ENCODE measurements around the gene C4A.
A peak's percentile ranks its signal among the peaks of the same experiment; 100 is the strongest.
"Not testable (repeated sequence)": the region's sequence is repeated elsewhere in the genome, so short reads cannot be mapped to it uniquely, and the experiment has no call there.

The C4A gene

DNA sequence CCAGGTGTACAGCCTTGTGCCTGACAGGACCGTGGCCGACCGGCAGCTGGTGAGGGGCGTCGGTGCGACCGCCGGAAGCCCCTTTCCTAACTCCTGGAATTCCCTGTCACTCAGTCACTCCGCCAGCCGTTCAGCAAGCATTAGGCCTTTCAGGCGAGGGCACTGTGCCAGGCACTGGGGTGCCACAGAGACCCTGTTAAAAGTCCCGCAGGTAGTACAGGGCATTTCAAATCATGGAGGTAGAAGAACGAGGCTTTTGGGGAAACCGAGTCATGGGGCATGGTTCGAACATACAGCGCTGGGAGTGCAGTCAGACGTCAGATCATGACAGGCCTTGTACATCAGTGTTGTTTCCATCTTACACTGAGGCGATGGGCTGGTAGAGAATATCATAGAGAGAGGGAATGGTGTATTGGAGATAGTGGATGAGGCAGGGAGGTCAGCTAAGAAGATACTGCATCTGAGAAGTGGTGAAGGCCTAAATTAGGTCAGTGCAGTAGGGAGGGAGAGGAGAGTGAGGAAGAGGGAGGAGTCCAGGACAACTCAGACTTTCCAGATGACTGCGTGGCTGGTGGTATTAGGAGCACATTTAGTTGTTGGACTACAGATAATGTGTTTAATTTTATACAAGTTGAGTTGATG is 9.0 kb upstream of the C4A start:
- peak overlapping the region; percentile 99 for H3K4me3 ChIP-seq (ENCODE audit: low read depth, low read length)
- TF ChIP-seq, protein P1, sequence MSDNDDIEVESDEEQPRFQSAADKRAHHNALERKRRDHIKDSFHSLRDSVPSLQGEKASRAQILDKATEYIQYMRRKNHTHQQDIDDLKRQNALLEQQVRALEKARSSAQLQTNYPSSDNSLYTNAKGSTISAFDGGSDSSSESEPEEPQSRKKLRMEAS (IDR thresholded peaks at IDR 0.05; ENCODE audit: low read depth, low read length), result no peak
- no peak for DNase-seq (ENCODE audit: low read depth)

DNA sequence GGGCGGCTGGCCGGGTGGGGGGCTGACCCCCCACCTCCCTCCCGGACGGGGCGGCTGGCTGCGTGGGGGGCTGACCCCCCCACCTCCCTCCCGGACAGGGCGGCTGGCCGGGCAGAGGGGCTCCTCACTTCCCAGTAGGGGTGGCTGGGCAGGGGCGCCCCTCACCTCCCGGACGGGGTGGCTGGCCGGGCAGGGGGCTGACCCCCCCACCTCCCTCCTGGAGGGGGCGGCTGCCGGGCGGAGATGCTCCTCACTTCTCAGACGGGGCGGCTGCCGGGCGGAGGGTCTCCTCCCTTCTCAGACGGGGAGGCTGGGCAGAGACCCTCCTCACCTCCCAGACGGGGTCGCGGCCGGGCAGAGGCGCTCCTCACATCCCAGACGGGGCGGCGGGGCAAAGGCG is 5.8 kb upstream of the C4A start:
- DNase-seq (ENCODE audit: low read depth); H3K4me3 ChIP-seq (ENCODE audit: low read depth, low read length): not testable (repeated sequence)

DNA sequence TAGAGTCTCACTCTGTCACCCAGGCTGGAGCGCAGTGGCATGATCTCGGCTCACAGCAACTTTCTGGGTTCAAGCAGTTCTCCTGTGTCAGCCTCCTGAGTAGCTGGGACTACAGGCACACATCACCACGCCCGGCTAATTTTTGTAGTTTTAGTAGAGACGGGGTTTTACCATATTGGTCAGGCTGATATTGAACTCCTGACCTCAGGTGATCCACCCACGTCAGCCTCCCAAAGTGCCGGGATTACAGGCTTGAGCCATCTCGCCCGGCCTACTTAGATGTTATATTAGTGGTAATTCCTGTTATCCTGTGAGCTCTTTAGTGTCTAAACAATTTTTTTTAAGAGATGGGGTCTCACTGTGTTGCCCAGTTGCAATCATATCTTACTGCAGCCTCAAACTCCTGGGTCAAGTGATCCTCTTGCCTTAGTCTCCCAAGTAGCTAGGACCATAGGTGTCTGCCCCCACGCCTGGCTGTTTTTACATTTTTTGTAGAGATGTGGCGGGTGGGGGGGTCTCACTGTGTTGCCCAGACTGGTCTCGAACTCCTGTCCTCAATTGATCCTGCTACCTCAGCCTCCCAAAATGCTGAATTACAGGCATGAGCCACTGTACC is 3.9 kb upstream of the C4A start:
- H3K4me3 ChIP-seq (ENCODE audit: low read depth, low read length), result no peak overlapping the region
- DNase-seq (ENCODE audit: low read depth), result no peak
- TF ChIP-seq POLR2A (IDR thresholded peaks at IDR 0.05; ENCODE audit: extremely low read depth, insufficient read length) (no peak), MYC (IDR thresholded peaks at IDR 0.05; ENCODE audit: low read depth, low read length) (no peak)
- TF ChIP-seq, protein P2, sequence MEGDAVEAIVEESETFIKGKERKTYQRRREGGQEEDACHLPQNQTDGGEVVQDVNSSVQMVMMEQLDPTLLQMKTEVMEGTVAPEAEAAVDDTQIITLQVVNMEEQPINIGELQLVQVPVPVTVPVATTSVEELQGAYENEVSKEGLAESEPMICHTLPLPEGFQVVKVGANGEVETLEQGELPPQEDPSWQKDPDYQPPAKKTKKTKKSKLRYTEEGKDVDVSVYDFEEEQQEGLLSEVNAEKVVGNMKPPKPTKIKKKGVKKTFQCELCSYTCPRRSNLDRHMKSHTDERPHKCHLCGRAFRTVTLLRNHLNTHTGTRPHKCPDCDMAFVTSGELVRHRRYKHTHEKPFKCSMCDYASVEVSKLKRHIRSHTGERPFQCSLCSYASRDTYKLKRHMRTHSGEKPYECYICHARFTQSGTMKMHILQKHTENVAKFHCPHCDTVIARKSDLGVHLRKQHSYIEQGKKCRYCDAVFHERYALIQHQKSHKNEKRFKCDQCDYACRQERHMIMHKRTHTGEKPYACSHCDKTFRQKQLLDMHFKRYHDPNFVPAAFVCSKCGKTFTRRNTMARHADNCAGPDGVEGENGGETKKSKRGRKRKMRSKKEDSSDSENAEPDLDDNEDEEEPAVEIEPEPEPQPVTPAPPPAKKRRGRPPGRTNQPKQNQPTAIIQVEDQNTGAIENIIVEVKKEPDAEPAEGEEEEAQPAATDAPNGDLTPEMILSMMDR (IDR thresholded peaks at IDR 0.05; ENCODE audit: low read depth, low read length), result no peak
- TF ChIP-seq, protein P1 (IDR thresholded peaks at IDR 0.05; ENCODE audit: low read depth, low read length), result no peak

DNA sequence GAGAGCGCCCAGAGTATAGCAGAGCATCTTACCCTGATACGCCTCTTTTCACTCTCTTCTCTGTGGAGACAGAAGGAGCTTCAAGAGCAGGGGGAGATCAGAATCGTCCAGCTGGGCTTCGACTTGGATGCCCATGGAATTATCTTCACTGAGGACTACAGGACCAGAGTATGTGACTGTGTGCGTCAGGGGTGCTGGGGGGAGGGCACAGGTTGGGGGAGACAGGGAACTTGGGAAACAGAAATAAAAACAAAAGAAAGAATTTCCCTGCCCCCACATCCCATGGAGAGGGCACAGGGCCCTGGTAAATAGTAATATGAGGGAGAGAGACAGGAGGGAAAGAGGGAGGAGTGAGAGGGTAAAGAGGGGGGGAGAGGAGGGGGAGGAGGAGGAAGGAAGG is 3.0 kb upstream of the C4A start:
- H3K4me3 ChIP-seq (ENCODE audit: low read depth, low read length), result no peak overlapping the region
- no peak for TF ChIP-seq MYC (IDR thresholded peaks at IDR 0.05; ENCODE audit: low read depth, low read length)
- DNase-seq (ENCODE audit: low read depth), result no peak

DNA sequence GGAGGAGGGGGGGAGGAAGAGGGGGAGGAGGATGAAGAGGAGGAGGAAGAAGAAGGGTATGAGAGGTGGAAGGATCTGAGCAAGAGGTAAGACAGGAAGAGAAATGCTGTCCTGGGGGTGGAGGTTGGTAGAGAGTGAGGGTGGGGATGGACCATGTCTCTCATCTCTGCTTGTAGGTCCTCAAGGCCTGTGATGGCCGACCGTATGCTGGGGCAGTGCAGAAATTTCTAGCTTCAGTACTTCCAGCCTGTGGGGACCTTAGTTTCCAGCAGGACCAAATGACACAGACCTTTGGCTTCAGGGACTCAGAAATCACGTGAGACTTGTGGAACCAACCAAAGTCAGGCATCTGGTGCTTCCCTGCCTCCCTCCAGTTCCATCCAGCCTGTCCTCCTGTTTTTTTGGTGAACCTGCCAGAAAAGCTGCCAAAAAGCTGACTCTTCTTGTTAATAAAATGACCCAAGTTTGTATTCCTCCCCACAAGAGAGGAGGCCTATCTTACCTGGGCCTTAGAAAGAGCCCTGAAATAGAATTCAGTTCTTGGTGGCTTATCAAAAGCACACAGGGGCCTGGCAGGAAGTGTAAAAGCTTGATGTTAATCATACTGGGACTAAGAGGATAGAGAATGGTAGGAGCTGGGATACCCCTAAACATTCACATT is 2.5 kb upstream of the C4A start:
- DNase-seq (ENCODE audit: low read depth), result no peak
- H3K4me3 ChIP-seq (ENCODE audit: low read depth, low read length), result no peak overlapping the region
- no peak for TF ChIP-seq MYC (IDR thresholded peaks at IDR 0.05; ENCODE audit: low read depth, low read length)
- TF ChIP-seq, protein P1 (IDR thresholded peaks at IDR 0.05; ENCODE audit: low read depth, low read length), result no peak
- no peak for TF ChIP-seq POLR2A (IDR thresholded peaks at IDR 0.05; ENCODE audit: extremely low read depth, insufficient read length)
- TF ChIP-seq, protein P2 (IDR thresholded peaks at IDR 0.05; ENCODE audit: low read depth, low read length), result no peak

DNA sequence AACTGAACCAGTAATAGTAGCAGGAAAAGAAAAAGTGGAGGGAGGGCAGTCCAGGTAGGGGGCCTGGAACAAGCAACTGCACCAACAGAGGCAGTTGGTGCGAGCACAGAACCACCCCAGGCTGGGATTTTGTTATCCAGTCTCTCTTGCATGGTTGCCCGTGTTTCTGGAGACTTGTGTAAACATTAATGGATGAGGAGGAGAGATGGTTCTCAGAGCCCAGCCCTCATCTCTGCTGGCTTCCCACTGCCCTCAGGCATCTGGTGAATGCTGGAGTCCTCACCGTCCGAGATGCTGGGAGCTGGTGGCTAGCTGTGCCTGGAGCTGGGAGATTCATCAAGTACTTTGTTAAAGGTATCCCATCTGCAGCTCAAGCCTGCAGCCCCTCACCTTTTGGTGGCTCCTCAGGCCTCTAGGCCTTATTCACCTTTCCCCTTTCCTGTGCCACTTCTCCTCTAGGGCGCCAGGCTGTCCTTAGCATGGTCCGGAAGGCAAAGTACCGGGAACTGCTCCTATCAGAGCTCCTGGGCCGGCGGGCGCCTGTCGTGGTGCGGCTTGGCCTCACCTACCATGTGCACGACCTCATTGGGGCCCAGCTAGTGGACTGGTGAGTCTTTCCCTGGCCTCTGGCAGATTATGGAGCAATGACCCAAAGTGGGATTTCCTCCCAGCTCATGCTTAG is 1.5 kb upstream of the C4A start:
- DNase-seq (ENCODE audit: low read depth); H3K4me3 ChIP-seq (ENCODE audit: low read depth, low read length): not testable (repeated sequence)

DNA sequence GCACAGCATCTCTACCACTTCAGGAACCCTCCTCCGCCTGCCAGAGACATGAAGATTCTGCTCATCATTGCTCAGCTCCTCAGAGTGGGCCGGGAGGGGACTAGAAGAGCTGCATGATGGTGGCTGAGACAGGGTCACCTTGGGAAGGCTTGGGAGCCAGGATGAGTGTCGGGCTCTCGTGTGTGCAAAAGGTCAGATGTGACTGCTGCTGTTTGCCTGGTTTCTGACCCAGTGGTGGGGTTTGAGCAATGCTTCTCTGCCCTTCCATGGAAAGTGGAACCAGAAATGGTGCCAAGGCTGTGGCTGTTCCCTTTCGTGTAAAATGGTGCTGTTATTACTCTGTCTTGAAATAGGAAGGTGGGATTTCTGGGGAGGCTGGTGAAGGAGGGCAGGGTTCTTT is 859 bp upstream of the C4A start:
- H3K4me3 ChIP-seq (ENCODE audit: low read depth, low read length); DNase-seq (ENCODE audit: low read depth): not testable (repeated sequence)

DNA sequence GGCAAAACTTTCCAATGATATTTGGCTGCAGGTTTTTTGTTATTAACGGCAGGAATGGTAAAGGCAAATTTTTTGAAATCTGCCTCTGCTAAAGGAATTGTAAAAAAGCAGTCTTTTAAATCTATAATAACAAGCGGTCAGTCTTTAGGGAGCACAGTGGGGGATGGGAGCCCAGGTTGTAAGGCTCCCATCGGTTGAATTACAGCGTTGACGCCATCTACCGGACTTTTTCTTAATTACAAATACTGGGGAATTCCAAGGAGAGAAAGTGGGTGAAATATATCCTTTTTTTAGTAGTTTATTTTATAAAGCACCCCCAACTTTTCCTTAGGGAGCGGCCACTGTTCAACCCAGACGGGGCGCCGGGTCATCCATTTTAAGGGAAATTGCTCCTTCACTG is 7.5 kb downstream of the C4A start:
- DNase-seq (ENCODE audit: low read depth); H3K4me3 ChIP-seq (ENCODE audit: low read depth, low read length): not testable (repeated sequence)

DNA sequence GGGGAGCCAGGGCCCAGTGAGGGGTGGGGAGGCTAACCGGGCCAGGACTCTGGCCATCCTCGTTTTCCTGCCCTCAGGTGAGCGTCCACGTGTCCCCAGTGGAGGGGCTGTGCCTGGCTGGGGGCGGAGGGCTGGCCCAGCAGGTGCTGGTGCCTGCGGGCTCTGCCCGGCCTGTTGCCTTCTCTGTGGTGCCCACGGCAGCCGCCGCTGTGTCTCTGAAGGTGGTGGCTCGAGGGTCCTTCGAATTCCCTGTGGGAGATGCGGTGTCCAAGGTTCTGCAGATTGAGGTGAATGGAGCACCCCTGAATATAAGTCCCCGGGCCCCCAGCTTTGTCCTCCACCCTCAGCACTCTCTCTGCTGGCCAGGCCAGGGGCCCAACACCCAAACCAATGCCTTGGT is 12.6 kb downstream of the C4A start:
- not testable (repeated sequence) for H3K4me3 ChIP-seq (ENCODE audit: low read depth, low read length); DNase-seq (ENCODE audit: low read depth)

DNA sequence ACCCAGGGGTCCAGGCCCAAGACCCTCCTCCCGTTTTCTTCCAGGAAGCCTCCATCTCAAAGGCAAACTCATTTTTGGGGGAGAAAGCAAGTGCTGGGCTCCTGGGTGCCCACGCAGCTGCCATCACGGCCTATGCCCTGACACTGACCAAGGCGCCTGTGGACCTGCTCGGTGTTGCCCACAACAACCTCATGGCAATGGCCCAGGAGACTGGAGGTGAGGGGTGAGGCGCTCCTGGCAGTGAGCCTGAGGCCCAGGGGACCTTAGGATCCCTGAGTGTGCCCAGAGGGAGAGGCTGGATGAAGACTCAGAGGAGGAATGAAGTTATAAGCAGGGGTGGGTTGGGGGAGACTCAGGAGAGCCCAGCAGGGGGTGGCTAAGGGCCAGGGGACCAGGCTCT is 14.5 kb downstream of the C4A start:
- not testable (repeated sequence) for H3K4me3 ChIP-seq (ENCODE audit: low read depth, low read length); DNase-seq (ENCODE audit: low read depth)

DNA sequence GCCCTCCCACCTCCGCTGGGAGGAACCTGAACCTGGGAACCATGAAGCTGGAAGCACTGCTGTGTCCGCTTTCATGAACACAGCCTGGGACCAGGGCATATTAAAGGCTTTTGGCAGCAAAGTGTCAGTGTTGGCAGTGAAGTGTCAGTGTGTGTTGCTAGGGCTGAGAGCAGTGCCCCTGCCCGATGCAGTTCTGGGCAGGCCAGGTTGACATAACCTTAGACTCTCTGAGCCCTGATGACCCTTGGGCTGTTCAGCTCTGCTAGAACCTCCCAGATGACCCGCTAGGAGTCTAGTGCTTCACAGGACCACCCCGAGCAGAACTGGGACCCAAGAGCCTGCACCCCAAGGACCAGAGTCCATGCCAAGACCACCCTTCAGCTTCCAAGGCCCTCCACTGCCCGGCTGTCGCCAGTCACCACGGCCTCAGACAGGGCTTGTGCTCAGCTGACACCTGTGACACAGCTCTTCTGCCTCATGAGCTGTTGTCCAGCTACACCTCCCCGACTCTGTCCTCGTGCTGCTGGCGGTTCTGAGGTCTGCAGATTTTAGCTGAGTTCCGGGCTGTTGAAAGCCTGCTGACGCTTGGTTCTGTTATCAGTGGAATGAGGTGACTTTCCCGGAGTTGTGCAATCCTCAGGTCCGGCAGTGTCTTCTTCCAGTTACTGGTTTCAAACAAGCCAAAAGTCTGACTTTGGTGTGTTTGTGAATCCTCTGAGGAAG is 20.9 kb downstream of the C4A start:
- not testable (repeated sequence) for H3K4me3 ChIP-seq (ENCODE audit: low read depth, low read length); DNase-seq (ENCODE audit: low read depth)

DNA sequence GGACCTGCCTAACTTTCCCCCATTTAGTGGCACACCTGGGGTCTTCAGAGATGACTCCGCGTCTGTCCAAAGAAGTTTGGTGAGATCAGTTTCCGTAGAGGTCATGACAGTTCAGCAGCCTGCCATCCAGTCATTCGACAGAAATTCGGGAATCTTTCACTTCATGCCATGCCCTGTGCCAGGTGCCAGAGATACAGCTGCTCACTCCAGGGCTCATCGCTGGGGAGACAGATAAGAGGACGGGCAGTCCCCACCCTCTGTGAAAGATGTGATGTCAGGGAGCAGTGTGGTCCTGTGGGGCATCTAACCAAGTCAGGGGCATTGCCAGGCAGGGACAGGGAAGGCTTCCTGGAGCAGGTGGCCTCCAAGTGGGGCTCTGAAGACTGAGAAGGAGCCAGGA is 21.4 kb downstream of the C4A start:
- H3K4me3 ChIP-seq (ENCODE audit: low read depth, low read length); DNase-seq (ENCODE audit: low read depth): not testable (repeated sequence)

DNA sequence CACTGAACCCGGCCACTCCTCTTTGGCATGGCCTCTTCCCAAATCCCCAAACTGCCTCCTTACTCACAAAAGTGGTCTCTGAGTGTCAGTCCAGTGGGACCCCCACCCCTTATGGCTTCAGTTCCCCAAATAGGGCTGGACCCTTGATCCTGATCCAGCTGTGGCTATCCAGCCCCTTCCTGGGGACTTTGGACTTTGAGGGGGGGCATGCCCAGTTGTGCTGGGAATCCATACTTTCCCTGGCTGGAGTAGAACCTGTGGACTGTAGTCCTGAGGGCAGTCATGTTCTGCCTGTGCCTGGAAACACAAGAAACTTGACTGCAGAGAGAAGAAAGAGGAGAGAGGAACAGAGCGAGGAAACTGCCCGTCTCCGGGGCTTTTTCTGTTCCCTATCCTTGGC is 22.5 kb downstream of the C4A start:
- H3K4me3 ChIP-seq (ENCODE audit: low read depth, low read length); DNase-seq (ENCODE audit: low read depth): not testable (repeated sequence)

DNA sequence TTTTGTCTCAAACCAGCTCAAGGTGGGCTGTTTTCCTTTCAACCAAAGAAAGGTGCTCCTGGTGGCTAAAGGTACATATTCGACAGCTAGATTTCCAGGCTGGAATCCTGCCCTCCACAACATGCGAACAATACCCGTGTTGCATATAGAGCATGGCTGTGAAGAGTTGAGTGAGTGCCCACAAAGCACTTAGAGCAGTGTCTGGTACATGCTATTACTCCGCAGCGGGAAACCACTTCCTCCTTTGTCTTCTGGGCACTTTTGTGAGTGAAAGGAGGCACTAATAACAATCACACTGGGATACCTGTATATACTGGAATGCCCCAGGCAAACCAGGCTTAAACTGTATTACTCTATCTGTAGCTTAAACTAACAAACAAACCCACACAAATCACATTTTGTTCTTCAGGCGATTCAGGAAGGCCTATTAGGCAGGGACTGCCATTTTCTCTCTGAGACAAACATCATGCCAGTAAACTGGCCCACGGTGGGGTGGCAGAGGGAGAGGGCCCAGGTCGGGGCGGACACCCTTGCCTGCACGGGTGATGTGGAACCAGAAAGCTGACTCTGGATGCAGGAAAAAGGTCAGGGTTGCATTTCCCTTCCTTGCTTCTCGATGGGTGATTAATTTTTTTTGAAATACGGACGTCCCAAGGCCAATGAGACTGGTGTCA is 23.1 kb downstream of the C4A start:
- DNase-seq (ENCODE audit: low read depth); H3K4me3 ChIP-seq (ENCODE audit: low read depth, low read length): not testable (repeated sequence)
